Stimulated activated CD4-positive, alpha-beta T cell treated with anti-CD3 and anti-CD28 coated beads, TNF-alpha, amount 100 ng/mL, for 24 hours (primary cell): ENCODE results near the gene TNFSF15.
"Not testable (repeated sequence)": the region's sequence is repeated elsewhere in the genome, so short reads cannot be mapped to it uniquely, and the experiment has no call there.

Experiments used
- DNase-seq, 3 experiments: peaks; one replicate each; pipeline ENCODE4 v3.0.0-alpha.2; 2020; ENCODE audit warnings: low read depth in 3 of 3

TNFSF15 gene

DNA sequence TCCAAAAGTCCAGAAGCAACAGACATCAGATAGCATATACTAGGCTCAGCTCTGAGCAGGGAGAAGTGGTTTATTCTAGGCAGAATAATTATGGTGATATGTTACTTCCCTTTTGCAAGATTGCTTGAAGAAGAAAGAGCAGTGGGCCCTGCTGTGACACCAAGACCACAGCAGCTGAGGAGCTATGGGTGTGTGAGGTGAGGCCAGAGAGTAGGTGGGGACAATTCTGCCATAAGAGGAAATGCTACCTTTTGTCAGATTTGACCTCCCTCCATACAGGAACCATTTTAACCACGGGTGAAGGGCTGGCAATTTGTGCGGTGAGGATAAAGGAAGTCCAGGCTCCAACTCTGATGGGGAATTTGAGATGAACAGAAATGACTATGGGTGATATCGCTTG lies 51.3 kb downstream of the TNFSF15 start:
- DNase-seq: no peak

DNA sequence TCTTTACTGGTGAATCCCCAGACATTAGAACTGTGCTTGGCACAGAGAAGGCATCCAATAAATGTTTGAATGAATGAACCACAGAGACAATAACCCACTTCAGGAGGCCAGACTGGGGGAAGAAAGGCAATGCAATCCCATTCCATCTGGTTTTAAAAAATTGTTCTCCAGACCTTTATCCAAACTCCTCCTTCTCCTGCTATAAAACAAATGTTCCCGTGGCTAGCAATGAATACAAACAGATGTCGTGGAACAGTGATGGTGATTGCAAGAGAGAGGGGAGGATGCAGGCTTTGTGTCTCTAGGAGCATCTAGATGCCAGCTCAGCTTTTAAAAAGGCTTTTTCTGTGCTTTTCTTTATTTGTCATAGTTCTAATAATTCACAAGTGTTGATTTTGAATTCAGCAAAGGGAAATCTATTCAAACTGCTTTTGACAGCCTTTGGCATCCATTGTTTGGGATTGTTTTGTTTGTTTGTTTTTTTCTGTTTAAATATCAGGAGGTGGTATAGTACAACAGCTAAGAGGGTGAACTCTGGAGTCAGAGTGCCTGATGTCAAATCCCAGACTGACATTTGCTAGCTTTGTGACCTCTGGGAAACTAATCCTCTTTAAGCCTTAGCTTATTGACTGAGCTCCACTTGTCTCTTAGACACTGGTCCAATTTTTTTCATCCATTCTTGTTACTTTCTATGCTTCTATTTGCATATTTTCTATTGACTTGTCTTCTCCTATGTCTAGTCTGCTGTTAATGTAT lies 59.1 kb downstream of the TNFSF15 start:
- DNase-seq: no peak

DNA sequence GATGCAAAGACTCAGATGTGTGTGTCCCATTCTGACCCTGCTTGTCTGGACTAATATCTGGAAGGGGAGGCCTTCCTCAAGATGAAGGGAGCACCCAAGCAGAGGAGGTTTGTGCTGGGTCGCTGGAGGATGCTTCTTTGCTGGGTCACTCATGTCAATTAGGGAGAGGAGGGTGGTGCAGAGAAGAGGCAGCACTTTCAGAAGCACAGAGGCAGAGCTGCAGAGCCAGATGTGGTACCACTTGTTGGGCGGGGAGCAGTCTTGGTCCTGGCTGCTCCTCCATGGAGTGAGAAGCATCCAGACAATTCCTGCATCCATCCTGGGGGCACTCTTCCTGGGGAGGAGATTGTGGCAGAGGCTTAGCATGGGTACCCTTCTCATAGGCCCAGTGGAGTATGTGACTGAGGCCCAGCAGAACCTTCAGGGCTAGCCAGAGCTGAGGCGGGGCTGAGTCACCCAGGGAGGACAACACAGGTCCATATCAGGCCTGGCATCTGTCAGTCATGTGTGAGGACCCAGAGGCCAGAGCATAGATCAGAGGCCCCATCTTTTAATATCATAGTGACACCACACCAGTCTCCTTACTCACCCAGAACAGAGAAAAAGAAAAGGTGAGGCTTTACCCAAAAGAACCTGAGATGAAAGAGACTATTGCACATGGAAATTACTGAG lies 59.8 kb downstream of the TNFSF15 start:
- DNase-seq: no peak

DNA sequence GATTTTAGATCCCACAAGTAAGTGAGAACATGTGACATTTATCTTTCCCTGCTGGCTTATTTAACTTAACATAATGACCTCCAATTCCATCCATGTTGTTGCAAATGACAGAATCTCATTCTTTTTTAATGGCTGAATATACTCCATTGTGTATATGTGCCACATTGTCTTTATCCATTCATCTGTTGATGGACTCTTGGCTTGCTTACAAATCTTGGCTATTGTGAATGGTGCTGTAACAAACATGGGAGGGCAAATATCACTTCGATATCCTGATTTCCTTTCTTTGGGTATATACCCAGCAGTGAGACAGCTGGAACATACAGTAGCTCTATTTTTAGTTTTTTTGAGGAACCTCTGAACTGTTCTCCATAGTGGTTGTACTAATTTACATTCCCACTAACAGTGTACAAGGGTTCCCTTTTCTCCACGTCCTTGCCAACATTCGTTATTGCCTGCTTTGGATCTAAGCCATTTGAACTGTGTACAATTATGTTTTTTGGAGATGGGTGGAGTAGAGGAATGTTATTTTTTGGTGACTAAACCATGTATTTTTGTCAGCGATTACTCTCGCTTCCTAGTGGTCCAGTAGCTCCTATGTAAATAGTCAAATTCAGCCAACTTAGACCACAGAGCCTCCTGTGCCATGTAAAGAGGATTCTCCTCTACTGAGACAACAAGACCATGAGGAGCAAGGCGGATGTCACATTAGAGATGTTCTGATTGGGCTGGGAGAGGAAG lies 60.6 kb downstream of the TNFSF15 start:
- no peak for DNase-seq

DNA sequence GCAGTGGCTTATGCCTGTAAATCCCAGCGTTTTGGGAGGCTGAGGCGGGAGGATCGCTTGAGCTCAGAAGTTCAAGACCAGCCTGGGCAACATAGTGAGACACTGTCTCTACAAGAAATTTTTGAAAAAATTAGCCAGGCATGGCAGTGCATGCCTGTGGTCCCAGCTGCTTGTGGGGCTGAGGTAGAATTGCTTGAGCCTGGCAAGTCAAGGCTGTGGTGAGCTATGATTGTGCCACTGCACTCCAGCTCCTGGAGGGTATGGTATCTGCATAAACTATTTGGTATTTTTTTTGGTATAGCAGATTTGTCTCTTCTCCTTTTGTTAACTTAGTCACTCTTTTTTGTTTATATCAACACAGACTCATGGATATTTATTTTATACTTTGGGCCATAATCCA lies 62.4 kb downstream of the TNFSF15 start:
- no peak for DNase-seq

DNA sequence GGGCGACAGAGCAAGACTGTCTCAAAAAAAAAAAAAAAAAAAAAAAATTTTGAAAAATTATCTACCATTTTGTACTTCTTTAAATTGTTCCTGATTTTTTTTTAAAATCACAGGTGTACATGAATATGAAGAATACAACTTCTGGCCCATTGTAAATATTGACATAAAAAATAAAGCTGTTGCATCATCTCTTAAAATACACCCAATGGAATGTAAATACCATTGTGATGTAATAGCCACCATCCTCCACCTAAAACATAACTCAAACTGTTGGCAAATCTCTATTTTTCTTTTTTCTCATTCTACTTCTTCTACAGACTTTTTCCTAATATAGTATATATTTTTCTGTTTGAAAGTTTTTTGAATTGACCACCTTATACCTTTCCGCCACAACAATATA lies 62.9 kb downstream of the TNFSF15 start:
- DNase-seq: no peak

DNA sequence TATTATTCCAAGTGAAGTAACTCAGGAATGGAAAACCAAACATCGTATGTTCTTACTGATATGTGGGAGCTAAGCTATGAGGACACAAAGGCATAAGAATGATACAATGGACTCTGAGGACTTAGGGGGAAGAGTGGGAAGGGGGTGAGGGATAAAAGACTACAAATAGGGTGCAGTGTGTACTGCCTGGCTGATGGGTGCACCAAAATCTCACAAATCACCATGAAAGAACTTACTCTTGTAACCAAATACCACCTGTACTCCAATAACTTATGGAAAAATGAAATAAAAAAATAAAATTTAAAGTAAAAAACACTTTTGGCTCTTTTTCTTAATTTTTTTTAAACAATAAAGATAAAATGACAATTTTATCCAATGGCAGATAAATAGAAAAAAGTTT lies 64.3 kb downstream of the TNFSF15 start:
- not testable (repeated sequence) for DNase-seq

DNA sequence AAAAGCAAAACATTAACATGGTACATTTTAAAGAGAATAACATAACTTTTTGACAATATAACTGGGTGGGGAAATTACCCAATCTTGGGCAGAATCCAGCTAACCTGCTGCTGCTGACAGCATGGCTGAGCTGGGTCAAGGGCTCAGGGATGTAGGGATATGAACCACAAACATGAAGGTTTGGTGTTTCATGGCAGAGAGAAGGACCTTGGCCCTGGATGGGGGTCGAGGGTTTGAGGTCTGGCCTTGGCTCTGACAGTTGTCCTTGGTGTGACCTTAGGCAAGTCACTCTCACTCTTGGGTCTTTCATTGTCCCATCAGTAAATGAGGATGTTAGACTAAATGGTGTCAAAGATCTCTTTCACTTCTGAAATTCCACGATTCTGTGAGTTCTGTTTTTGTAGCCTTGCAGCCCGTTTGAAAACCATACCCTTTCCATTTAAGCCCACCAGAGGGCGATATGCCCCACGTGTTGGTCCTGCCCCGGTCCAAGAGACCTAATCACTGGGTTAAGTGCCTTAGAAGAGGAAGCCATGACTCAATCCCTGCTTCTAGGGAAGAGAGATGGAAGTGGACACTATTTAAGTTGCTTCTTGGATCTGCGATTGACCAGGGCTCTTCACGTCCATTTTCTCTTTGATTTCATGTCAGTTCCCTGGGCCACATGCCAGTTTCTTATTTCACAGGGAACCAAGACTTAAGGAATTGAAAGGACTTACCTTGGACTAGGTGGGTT lies 67.1 kb downstream of the TNFSF15 start:
- peak; percentile 43 to 62 (median 58) for DNase-seq

DNA sequence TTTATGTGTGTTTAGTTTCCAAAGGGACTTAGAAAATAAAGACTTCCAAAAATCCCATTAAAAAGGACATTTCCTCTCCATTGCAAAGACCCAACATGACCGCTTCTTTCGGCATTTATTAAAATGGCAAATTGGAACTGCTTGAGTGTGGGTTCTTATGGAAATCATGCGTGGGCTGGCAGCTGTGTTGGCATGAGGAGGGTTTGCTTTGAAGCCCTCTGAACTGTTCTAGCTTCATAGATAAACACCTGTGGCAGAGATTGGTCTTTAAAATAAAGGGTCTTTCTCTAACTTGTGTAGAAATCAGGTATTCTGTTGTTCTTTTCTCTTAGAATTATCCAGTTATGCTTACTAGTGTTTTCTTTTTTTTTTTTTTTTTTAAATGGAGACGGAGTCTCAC lies 68.0 kb downstream of the TNFSF15 start:
- DNase-seq: no peak

DNA sequence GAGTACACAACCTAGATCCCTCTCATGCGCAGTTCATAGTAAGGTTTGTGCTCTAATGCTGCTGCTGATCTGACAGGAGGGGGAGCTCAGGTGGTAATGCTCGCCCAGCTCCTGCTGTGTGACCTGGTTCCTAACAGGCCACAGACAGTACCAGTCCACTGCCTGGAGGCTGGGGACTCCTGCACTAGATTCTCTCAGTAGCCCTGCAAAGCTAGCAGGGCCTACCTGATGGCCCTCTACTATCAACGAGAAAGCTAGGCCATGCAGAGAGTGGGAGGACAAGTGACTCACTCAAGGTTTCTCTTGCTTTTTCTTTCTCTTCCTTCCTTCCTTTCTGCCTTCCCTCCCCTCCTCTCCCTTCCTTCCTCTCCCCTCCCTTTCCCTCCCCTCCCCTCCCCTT lies 68.7 kb downstream of the TNFSF15 start:
- peak in 2 of 3 experiments; percentile 11 to 12 for DNase-seq

DNA sequence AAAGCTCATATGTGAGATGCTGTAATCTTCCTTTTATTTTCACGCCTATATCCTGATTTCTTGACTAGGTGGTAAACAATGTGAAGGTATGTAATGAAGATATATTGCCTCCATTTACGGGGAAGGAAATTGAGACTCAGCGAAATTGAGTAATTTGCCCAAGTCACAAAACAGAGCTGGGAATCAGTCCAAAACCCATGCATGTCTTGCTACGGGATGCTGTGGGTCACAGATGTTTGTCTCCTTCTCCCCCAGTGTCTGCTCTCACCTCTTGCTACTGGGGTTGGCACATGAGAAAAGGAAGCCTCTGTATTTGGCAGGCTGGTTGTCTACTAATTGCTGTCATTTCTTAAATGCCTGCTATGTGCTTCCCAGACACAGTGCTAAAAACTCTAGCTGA lies 70.1 kb downstream of the TNFSF15 start:
- no peak for DNase-seq

DNA sequence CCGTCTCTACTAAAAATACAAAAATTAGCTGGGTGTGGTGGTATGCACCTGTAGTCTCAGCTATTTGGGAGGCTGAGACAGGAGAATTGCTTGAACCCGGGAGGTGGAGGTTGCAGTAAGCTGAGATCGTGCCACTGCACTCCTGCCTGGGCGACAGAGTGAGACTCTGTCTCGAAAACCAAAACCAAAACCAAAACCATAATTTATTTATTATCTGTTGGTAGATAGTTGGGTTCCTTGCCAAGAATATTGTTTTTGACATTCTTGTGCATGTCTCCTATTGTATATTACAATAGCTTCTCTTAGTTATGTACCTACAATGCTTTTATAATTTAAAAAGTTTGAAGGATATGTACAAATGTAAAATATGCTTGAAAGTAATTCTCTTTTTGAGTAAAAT lies 70.7 kb downstream of the TNFSF15 start:
- DNase-seq: not testable (repeated sequence)
